Activated CD8-positive, alpha-beta memory T cell treated with anti-CD3 and anti-CD28 coated beads, Interleukin-2, amount 50 U/mL, for 1 hour (primary cell): ENCODE data around the gene TBL1X.

Source experiments
- DNase-seq: peaks from one replicate; pipeline ENCODE4 v3.0.0-alpha.2; 2020; ENCODE audit errors: extremely low read depth

The TBL1X gene

DNA sequence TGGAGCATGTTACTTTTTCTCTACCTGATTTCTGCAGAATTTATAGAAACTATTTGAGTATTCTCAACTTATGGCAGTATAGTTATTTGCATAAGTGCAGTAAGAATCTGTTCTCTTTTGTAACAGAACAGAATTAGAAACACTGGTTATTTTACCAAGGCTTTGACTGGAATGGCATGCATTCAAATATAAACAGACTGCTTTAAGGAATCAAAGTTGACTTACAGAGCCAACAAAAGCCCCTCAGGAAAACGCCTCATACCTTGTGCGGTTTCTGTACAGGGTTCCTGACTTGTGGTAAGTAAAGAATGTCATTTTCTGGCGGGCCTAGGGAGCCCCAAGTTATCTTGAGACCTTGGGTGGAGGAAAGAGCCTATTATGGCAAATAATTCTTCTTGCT, 203.7 kb downstream of the TBL1X start:
- no peak for DNase-seq

DNA sequence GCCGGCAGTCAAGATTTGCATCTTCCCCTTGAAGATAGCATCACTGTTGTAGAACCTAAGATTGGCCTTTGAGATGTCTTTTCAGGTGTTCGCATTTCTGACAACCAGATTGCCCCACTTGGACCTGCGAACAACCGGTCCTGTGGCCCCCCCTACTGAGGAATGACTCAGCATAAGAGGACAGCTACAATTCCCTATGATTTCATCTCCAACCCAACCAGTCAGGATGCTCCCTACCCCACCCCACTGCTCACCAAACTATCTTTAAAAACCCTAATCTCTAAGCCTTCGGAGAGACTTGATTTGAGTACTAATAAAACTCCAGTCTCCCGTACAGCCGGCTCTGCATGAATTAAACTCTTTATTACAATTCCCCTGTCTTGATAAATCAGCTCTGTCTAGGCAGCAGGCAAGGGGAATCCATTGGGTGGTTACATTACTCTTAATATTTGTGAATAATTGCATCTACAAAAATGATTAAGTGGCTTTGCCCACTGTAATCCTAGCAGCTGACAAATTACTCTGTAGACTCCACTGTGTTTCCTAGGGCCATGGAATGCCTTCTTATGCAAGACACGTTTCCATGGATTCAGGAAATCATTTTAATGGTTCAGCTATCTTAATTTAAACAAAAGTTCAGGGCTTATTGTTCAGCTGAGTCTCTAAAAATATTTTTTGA, 205.4 kb downstream of the TBL1X start:
- no peak for DNase-seq

DNA sequence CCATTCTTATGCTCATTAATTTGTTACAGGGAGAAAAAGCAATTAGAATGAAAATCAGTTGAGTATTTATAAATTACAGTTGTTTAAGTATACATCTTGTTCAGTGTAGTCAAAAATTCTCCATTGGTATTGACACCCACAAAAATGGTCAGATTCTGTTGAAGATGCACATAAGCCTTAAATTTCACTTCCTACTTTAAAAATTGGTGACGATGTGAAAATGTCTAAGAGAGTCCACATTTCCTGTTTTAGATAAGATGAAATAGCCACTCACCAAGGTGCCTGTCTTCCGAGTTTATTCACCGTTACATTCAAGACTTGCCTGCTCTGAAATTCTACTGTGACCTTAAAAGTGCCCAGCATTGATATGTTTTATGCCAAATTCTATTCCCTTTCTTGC, 207.1 kb downstream of the TBL1X start:
- DNase-seq, result no peak

DNA sequence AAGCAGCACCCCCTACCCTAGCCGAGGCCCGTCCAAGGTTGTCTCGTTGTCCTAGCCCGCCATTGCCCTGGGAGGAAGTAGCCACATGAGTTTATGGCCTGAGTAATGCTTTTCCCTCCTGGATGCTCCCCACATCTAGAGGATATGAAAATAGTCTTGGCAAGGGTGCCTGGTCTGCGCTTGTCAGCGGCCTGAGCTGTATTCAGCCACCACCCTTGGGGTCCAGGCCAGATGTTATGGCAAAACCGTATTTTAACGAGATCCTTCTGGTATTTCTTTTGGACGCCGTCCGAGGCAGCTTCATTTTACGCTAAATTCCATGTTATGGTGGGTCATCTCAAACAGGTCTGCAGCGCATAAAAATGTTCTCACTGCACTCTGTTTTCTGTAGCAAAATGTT, 211.4 kb downstream of the TBL1X start:
- DNase-seq, result no peak

DNA sequence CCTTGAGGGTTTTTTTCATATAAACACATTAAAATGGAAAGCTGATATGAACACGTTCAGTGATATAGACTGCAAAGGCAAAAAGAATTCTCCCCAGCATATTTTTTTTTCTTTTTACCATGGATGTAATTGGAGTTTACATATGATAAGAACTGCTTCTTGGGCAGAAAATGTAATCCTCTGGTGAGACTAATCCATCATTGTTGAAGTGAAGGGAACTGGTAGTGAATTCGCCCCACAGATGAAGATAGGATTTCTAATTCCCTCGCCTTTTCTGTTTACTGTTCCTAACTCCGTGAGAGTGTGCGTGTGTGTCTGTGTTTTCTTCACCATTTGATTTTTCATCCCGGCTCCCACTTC, 211.9 kb downstream of the TBL1X start:
- DNase-seq, result no peak

DNA sequence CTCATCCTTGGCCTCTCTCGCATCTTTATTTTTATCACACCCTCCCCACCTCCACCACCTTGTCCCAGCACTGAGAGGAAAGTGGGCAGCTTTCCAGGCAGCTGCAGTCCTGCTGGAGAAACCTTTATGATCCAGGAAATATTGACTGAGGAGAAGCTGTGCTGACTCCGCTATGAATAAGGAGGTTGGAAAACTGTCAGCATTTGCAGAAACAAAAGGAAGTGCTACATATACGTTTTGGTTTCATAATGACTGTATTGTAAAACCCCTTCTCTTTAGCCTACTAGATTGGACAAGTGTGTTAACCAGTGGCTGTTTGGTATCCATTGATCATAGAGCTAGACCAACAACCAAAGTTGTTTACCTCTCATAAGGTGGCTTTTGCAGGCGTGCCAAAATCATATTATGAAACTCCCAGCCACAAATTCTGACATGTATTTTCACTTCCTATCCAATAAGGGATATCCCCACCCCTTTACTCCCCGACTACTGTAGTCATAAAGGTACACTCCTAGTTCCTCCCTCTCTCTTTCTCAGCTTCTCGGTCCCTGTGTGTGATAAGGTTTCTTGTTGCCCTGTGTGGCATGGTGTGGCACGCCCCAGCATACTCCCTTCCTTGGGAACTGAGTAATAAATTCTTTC, 212.4 kb downstream of the TBL1X start:
- no peak for DNase-seq

DNA sequence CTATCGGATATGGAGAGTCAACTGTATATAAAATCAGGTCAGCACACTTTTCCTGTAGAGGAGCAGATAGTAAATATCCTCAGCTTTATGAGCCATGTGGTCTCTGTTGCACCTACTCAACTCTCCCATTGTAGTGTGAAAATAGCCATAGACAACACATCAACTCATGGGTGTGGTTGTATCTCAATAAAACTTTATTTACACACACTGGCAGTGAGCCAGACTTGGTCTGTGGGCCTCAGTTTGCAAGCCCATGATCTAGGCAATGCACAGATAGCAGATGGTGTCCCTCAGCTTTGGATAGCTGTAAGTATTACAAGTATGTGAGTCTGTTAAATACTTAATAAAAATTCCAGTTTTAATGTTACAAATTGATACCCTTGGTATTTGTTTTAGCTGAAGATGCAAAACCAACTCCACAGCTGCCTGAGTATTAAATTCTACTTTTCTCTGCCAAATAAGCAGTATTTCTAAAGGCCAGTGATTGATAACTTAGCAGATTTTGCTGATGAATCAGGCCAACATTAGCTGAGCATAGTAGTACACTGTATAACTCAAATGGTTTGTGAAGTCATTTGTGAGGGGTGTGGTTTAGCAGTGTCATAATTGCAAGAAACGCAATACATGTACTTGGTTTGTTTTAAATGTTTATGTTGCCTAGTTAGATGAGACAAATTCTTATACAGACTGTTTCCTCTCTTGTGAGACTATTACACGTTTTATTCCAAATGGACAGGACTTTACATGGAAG, 213.5 kb downstream of the TBL1X start:
- no peak for DNase-seq

DNA sequence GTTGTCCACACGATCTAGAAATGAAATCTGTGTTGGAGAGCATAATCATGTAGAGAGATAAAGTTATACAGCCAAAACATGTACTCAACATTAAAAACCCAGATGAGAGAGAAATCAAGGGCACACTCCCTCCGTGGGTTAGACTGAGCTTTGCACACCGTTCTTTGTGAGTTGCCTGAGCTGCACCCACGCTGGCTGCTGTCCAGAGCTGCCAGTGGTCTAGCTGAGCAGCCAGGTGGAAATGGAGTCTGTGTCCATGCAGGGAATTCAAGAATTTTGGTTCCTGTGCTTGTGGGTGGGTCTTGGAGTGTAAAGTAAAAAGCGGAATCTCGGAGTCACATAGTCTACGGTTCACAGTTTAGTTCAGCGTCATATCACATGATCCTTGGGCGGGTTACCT, 216.2 kb downstream of the TBL1X start:
- no peak for DNase-seq

DNA sequence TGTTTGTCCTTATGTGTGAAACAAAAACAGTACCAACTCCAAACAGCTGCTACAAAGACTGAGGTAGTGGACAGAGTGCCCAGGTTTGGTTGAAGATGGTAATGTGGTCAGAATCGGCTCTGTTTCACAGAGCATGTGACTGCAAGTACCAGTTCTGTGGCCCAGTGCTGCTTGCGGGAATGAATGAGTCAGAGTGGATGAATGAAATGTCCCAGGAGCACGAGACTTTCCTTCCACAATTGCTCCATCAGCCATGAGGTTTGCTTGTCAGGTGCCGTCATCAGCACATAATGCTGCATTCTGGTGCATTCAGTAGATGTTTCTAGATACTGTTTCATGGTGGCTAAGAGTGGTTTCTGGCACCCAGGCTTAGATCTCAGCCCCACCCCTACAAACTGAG, 216.6 kb downstream of the TBL1X start:
- DNase-seq, result no peak

GRCh38 chrX:9682456-9682855, 217.6 kb downstream of the TBL1X start:
- DNase-seq, result no peak

DNA sequence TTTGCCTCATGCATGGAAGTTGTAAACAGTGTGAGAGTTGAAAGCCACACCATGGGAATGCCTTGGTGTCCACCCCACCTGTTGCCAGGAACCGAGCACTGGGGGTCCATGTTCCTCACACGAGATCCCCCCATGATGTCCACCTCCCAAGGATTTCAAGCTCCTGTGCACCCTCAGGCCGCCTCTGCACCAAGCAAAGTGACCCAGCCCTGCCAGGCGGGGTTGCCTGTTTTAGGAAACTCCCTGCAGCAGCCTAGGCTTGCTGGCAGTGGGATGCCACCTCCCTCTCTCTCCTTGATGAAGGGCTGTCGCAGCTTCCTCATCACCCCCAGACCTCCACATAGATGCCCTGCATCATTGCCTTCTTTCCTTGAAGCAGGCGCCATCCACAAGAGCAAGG, 218.0 kb downstream of the TBL1X start:
- DNase-seq, result no peak

DNA sequence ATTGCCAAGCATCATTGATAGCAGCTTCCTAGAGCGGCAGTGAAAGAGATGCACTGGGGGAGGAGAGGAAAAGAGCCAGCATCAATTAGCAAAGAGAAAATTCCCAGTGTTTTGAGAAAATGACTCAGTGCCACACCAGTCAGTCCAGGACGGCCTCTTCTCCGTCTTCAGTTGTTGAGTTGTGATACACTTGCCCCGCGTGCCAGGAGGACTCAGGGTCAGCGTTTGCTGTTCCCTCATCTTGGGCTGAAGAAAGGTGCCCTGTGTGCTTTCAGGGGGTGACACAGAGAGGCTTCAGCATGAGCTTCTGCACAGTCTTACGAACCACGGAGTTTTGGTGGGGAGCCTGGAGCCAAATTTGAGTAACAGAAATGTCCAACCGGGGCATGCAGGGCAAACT, 218.5 kb downstream of the TBL1X start:
- no peak for DNase-seq

DNA sequence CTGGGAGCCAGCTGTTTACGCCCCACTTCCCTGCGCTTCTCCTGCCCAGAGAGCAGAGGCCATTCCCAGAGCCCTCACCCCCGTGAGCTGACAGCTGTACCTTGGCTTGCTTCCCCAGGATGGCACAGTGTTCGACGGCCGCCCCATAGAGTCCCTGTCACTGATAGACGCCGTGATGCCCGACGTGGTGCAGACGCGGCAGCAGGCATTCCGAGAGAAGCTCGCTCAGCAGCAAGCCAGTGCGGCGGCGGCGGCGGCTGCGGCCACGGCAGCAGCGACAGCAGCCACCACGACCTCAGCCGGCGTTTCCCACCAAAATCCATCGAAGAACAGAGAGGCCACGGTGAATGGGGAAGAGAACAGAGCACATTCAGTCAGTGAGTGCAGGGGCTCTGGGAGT, 223.0 kb downstream of the TBL1X start:
- no peak for DNase-seq

DNA sequence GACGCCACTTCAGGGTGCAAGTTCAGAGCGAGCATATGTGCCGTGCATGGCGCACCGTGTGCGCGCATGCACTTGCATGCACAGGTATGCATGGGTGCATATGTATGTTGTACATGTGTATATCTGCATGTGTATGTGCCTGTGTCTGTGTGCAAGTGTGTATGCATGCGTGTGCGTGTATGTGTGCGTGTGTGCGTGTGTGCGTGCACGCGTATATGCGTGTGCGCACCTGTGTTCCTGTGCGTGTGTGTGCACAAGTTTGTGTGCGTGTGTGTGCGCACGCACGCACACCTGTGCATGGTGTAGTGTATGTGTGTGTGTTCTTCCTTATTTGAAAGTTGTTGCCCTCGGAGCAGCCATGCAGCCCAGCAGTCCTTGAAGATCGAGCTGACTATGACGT, 224.0 kb downstream of the TBL1X start:
- DNase-seq, result no peak

DNA sequence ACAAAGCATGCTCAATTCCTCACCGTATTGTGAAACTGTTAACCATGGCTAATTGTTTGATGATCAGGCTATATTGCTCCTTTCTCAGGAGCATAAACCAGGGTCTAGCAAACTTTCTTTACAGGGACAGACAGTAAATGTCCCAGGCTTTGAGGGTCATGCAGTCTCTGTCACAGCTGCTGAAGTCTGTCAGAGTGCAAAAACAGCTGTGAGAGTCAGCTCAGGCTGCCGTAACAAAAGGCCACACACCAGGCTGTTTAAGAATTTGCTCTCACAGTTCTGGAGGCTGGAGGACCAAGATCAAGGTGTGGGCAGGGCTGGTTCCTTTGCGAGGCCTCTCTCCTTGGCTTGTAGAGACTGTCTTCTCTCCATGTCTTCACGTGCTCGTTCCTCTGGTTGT, 225.2 kb downstream of the TBL1X start:
- no peak for DNase-seq

DNA sequence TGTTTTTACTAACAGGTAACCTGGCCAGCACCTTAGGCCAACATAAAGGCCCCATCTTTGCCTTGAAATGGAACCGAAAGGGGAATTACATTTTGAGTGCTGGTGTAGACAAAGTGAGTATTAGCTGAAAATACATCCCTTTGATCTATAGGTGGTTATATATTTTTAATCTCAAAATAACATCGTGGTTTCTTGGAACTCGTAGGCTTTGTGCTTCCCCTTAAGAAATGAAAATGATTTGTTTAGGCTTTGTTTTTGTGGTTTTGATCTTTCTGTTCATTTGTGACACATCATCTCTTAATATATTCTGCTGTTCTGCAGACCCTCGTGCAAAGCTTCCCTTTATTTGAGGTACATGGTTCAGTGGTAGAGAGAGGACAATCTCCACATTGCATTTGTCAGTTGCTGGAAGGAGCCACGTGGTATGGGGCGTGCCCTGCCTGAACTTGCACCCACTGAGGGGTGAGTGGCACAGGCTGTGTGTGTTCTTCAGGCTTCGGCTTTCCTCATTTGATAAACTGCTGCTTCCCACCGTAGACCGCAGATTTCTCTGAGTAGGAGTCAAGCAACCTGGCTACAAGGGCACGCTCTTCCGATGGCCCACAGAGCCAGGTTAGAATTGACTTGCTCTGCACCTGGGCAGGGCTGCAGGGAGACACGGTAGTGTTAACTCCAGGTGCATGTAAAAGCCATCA, 228.6 kb downstream of the TBL1X start:
- DNase-seq, result no peak

DNA sequence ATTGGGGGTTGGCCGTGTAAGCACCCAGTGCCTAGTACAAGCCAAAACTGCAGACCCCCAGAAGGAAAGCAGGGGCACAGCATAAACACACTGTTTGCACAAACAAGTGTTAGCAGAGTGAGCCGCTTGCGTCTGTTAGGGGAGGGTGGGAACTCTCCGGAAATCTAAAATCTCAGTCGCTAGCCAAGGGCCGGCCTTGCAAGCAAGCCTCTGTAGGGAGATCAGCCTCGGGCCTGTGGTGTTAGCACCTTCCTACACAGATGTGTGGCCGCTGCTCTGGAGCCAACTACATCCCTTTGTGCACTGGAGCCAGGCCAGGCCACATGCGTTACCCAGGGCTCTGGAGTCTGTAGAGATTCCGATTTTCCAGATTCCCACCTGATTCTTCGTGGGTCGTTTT, 233.7 kb downstream of the TBL1X start:
- DNase-seq, result no peak

DNA sequence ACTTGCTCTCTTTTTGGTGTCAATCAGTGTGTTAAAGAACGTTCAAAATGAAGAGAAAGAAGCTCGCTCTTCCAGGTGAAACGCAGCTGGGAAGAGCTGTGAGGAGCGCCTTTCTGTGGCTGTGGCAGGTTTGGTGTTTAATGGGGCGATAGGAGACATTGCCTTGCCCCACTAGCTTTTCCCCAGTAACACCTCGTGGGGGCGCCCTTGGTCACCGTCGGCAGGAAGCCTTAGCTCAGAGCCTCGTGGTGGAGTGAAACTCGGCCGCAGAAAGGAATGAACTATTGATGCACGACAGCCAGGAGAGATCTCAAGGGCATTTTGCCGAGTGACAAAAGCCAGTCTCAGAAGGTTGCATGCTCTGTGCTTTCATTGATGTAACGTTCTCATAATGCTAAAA, 235.7 kb downstream of the TBL1X start:
- no peak for DNase-seq

GRCh38 chrX:9701790-9702189, 236.9 kb downstream of the TBL1X start:
- no peak for DNase-seq

- no peak for DNase-seq
Measured at GRCh38 chrX:9703406-9703805, 238.5 kb downstream of the TBL1X start.

DNA sequence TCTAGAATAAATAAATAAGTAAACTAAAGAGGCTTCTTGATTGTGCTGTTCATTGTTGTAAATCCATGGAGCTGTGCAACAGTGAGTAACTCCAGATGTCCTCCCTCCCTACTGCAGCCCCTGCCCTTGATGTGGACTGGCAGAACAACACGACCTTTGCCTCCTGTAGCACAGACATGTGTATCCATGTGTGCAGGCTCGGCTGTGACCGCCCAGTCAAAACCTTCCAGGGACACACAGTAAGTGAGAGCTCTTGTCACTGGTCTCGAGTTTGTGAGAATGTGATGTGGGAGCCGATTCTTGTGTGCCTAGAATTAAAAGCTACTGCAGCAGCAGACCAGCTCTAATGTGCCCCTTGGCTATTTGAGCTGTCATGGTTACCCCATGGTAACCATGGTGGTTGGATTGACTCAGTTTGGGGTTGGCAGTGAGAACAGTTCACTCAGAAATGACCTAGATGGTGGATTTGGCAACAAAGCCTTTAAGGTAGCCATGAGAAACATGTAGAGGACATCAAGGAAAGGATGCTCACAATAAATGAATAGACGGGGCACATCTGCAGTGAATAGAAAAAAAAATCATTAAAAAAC, 240.1 kb downstream of the TBL1X start:
- no peak for DNase-seq

DNA sequence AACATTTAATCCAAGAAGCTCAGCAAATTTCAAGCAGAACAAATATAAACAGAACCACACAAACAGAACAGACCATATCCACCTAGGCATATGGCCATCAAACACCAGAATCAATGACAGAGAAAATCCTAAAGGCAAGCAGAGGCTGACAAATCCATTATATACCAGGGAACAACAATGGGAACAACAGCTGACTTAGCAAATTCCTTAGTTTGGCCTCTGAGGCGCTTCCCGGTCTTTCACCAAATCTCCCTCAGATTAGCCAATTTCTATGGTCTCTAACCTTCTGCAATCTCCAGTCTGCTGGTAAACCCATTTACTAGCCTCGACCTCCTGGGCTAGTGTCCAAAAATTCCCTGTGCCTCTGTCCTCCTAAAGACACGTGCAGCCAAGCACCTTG, 241.6 kb downstream of the TBL1X start:
- no peak for DNase-seq
